ENCODE data around the gene CTU2.

GRCh38 chr16:88684569-88685155 lies 21.6 kb upstream of the CTU2 start:
- TF ChIP-seq CTCF (IDR thresholded peaks at IDR 0.05) (no peak), POLR2A (IDR thresholded peaks at IDR 0.05) (no peak), EP300 (IDR thresholded peaks at IDR 0.05) (no peak)
